B cell (primary cell): ENCODE measurements around the gene USB1.

Experiments
- EZH2 ChIP-seq: IDR thresholded peaks from 2 replicates; pipeline ENCODE4 v1.6.1; 2012; ENCODE audit warnings: borderline replicate concordance, low read depth, mild to moderate bottlenecking, moderate library complexity, low read length; ENCODE audit not compliant: insufficient read depth, poor library complexity, severe bottlenecking
- TF ChIP-seq, protein P1 (sequence below): fragments of 200-600 bp; IDR thresholded peaks from one replicate; pipeline ENCODE4 v1.8.0; 2022; ENCODE audit warnings: antibody characterized with exemption, mild to moderate bottlenecking

- TF ChIP-seq, protein P1, sequence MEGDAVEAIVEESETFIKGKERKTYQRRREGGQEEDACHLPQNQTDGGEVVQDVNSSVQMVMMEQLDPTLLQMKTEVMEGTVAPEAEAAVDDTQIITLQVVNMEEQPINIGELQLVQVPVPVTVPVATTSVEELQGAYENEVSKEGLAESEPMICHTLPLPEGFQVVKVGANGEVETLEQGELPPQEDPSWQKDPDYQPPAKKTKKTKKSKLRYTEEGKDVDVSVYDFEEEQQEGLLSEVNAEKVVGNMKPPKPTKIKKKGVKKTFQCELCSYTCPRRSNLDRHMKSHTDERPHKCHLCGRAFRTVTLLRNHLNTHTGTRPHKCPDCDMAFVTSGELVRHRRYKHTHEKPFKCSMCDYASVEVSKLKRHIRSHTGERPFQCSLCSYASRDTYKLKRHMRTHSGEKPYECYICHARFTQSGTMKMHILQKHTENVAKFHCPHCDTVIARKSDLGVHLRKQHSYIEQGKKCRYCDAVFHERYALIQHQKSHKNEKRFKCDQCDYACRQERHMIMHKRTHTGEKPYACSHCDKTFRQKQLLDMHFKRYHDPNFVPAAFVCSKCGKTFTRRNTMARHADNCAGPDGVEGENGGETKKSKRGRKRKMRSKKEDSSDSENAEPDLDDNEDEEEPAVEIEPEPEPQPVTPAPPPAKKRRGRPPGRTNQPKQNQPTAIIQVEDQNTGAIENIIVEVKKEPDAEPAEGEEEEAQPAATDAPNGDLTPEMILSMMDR: no peak
- TF ChIP-seq EZH2: no peak
These were observed 43.4 kb upstream of the USB1 start for GRCh38 chr16:57957673-57958392.
